D341Med (cell line): ENCODE results near the gene NFATC2.
"Not testable (repeated sequence)": the region's sequence is repeated elsewhere in the genome, so short reads cannot be mapped to it uniquely, and the experiment has no call there.

Source experiments
- DNase-seq: peaks from one replicate; pipeline ENCODE4 v3.0.0; 2012; ENCODE audit warnings: low spot score

The NFATC2 gene

DNA sequence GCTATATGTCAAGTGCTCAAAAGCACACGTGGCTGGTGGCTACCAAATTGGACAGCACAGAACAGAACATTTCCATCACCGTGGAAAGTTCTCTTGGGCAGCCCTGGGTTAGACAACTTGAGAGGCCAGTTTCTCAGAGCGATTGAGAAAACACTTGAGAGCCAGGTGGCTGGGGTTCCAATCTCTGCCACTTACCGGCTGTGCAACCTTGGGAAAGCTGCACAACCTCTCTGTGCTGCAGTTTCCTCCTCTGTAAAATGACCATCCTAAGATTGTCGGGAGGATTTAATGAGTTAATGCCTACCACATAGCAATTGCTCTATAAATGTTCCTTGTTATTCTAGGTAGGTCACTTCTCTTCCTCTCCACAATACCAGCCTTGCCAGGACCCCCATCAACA lies 25.1 kb upstream of the NFATC2 start:
- no peak for DNase-seq

DNA sequence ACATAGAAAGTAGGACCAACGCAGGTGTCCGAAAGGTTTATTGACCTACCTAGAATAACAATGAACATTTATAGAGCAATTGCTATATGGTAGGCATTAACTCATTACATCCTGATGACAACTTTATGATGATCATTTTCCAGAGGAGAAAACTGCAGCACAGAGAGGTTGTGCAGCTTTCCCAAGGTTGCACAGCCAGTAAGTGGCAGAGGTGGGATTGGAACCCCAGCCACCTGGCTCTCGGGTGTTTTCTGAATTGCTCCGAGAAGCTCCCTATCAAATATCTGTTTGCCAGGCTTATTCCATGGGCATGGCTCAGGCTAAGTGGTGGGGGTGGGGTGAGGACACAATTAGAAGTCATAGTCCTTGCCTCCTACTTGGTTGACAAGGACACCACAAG lies 24.1 kb upstream of the NFATC2 start:
- no peak for DNase-seq

DNA sequence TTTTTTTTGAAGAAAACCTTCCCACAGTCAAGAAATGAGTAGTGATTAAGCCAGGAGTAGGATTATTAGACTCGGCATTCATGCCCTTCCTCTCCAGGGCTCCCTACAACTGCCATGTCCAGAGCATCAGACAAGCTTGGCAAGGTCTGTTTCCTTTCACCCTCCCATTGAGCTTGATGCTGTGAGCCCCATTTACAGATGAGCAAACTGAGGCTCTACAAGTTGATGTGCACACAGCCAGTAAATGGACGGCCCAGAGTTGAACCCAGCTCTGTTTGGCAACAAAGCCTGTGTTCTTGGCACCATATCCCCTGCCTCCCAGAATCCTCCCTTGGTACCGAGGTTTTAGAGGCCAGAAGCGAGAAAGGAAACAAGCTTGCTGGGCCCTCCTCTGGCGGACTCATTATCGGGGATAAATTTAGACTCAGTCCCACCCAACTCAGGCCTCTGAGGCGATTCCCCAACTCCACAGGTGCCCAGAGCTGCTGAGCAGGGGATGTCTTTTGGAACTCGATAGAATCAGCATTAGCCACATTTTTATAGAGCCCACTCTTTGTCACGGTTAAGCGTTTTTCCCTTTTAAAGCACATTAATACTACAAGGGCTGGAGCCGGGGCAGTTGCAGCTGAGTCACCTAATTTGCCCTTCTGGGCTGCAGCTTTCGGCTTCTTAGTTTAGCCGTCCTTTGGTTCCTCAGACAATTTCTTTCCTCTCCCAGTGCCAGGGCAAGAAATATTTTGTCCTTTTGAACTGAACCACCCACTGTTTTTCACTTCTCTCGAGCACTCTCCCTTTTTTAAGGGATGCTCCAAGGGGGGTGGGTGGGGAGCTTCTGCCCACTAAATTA lies 23.0 kb upstream of the NFATC2 start:
- DNase-seq, result no peak

DNA sequence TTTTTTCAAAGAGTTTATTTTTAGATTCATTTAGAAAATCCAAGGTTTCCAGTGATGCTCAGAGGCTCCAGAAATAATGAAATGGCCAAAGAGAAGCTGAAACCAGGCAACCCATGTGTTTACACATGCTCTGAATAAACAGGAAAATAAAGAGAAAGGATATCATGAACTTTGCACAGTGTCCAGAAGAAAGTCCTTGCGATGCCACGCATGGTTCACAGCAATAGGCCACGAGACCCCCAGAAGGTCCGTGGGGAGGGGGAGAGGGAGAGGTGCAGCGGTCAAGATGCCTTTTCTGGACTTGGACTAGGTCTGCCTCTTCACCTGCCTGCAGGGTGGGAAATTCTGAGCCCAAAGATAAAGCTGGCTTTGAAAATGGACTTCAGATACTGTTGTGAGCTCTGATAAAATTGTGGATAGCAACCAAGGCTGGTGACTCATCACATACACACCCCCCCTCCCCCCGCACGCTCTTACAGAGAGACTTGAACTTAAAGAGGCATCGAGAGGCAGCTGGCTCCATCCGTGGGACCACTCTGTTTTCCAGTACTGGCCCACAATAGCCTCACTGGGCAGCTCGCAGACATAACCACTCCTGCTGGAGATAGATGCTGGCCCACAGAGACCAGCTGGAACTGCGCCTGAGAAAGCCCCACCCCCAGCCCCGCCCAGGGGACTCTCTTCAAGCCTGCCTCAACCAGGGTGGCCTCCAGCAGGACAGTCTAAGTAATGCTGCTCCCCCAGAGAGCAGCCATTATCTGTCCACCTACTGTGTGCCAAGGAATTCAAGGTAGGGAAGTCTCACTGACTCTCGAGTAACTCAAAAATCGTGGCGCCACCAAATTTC lies 21.2 kb upstream of the NFATC2 start:
- DNase-seq, result no peak

DNA sequence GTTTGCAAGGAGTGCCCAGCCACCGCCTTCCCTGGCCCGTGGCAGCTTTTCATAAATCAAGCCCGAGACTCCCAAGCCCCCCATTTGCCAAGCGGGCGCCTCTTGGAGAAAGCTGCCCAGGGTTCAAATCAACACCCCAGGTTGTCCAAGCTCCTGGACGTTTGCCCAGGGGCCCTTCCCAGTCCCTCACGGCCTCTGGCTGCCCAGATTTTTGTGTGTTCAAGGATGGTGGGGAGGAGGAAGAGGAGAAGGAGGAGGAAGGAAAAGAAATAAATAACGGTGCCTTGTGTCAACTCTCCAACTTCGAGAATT lies 20.6 kb upstream of the NFATC2 start:
- DNase-seq, result no peak

DNA sequence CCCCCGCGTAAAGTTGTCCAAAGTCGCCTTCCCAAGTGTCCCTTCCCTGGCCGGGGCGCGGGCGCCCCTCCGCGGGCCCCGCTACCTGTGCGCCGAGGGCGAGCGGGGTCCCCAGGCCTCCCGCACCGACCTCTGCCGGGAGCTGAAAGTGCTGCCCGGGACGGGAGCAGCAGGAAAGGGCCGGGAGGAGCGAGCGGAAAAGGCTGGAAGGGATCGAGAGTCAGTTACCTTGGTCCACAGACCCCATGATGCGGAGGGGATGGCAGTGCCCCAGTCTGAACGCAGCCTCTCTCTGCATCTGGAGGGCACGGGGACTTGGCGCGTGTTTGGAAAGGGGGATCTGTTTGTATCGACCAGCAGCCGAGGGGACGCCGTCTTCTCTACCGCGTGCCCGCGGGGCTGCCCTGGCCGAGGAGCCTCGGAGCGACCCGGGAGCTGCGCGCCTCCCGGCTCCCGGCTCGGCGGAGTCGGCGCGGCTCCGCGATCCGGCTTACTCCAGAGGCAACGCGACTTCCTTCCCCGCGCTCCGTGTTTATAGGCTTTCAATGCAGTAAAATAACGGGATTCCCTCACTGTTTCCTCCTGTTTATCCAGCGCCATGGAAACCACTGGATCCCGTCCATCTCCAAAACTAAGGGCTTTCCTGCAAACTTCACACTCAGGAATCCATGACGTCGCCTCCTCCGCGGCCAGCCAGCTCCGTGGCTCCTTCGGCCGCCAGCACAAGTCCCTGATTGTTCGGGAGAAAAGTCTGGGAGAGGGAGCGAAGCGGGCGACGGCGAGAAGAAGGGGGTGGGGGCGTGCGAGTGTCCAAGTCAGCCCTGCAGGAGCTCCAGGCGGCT lies 20.0 kb upstream of the NFATC2 start:
- DNase-seq, result peak; percentile 70

DNA sequence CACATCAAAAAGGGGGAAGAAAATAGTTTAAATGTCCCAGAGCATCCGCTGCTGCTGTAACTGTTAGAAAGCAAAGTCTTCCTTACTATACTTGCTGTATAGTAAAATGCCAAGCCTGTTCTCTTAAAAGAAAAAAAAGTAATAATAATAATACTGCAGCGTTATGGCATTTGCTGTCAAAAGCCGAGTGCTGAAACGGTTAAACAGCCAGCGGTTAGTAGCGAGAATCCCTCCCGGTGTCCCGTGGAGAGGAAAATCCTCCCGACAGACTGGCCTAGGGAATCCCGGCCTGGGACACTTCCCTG lies 19.5 kb upstream of the NFATC2 start:
- no peak for DNase-seq

DNA sequence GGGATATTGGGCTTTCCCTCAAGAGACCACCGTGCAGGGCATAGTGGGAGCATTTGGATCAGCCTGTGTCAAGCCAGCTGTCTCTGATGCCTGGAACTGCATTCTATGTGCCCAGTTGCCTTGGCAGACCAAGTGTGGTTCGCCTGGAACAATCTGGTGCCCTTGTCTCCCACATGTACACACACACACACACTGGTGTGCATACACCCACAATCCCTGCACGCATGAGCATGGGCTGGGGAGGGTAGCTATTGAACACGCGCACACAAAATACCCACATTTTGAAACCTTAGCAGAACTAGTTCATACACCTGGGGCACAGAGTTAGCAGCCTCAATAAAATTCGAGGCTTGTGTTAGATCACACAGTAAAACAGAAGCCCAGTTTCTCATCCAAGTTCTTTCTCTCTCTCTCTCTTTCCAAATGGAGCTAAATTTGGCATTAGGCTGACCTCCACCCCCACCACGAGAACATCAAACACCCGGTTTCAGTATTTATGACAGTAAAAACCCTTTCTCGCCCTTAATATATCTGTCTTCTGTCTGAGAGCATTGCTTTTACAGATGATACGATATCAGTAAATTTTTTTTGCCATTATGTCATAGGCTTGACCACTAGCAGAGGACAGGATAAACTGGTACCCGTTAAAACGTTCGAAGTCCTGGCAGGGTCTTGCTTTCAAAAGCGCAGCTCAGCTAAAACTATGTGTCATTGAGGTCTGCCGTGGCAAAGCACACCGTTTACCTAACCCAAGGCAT lies 18.2 kb upstream of the NFATC2 start:
- no peak for DNase-seq

DNA sequence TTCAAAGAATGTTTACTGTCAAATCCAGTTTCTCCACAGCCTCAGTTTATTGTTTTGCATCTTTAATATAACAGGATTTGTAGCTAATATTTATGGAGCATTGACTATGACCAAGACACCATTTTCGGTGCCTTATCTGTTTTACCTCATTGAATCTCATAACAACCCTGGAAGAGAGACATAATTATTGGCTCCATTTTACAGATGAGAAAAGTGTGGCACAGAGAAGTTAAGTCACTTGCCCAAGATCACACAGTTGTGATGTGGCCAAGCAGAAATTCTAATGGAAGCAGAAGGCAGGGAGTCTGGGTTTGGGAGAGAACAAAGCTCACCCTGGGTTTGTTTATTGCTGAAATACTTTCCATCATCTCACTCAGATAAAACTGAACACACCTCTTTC lies 17.5 kb upstream of the NFATC2 start:
- no peak for DNase-seq

DNA sequence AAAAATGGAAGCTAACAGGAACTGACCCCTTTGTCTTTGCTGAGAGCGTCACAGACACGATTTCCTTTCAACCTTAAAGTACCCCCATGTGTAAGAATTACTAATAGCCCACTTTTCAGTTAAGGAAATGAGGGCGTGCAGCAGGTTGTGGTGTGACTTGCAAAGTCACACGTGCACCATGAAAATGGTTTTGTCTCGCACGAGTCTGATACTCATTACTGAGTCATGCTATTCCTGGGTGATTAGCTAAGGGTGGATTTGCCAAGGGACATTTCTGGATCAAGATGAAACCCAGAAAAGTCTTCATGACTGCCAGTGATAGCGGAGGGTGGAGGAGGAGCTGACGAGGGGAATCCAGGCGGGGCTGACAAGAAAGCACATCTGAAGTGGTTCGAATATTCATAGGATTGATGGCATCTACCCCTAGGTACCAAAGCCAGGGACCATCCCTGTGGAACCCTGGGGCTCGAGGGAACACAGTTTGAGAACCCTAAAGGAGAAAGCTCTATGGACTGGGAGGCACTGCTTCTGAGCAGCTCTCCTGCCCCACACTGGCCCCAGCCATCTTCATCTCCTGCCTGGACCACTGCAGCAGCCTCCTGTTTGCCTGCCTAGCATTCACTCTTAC lies 12.1 kb upstream of the NFATC2 start:
- DNase-seq, result no peak

DNA sequence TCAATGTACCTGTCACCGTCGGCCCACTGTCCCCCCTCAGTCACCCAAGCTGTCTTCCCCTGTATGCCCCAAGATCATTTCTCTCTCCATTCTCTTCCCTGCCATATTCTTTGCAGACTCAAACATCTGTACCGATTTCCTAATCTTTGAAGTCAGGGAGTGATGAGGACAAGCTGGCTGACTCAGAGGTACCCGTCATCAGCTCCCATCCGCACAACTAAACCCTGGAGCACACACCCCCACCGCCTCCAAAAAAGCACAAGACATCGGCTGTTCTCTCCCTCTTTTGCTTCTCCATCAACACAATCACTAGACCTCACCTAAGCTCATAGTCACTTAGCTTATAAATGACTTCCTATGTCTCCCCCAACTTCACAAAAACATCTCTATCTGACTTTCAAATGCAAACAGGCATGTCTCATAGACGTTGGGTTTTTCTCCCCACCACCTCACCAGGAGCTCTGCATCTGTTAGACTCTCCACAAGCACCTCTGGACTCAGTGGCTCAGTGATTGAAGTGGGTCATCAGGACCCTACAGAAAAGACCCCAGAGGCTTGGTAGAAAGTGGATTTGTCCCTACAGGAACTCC lies 11.5 kb upstream of the NFATC2 start:
- DNase-seq, result no peak

DNA sequence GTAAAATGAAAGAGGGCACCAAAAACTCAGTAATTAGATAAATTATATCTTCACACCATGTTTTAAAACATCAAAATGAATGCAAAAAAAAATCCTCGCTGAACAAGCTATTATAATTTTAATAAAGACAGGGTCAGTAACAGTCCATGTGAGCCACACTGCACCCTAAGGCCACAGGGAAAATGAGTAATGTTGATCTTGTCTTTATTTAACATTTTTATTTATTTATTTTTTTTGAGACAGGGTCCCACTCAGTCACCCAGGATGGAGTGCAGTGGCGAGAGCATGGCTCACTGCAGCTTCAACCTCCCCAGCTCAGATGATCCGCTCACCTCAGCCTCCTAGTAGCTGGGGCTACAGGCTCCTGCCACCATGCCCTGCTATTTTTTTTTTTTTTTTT lies 8.7 kb upstream of the NFATC2 start:
- DNase-seq, result no peak

DNA sequence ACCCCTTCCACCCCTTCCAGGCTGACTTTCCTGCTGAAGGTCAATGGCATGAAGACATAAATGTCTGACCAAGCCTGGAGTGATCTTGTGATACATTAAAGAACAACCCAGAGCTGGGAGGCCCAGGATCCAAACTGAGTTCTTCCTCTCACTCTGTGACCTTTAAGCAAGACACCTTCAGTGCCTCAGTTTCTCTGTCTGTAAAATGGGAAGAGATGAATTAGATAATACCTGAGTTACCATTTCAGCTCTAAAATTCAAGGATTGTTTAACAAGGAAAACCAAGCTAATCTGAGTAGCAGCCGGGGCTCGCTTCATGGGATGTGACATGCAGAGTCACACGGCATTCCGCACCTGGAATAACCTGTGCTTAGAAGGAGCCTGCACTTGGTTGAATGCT lies 7.0 kb upstream of the NFATC2 start:
- no peak for DNase-seq

DNA sequence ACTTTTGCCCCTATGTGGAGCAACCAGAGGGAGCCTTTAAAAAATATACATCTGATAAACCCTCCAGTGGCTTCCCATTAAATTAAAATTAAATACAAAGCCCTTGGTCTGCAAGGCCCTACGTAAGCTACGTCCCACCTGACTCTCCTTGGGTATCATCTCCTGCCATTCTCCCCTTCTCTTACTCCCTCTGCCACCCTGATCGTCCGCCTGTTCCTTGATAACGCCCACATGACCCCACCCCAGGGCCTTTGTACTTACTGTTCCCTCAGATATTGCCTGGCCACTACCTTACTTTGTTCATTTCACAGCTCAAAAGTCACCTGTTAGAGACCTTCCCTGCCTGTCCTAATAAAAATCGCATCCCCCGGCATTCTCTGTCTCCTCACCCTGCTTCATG lies 5.4 kb upstream of the NFATC2 start:
- no peak for DNase-seq

DNA sequence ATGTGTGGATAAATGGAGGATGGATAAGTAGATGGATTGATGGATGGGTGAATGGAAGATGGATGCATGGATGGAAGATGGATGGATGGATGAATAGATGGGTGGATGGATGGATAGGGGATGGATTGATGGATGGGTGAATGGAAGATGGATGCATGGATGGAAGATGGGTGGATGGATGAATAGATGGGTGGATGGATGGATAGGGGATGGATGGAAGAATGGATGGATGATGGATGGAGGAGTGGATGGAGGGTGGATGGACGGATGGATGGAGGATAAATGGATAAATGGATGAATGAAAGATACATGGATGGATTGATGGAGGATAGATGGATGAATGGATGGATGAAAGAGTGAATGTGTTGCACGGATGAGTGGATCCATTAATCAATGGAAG lies 3.0 kb upstream of the NFATC2 start:
- DNase-seq, result no peak

DNA sequence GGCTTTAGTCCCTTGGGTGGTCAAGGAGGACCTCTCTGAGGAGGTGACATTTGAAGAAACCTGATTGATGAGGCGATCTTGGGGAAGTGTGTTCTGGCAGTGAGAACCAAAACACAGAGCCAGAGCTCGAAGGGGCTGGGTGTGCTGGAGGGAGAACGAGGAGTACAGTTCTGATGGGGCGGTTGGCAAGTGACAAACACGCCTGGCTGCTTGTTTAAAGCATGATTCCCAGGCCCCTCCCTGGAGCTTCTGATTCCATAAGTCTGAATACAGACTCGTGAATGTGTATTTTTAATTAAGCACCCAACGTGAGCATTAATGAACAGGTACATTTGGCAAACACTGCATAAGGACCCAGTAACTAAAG lies 886 bp upstream of the NFATC2 start:
- DNase-seq, result no peak

DNA sequence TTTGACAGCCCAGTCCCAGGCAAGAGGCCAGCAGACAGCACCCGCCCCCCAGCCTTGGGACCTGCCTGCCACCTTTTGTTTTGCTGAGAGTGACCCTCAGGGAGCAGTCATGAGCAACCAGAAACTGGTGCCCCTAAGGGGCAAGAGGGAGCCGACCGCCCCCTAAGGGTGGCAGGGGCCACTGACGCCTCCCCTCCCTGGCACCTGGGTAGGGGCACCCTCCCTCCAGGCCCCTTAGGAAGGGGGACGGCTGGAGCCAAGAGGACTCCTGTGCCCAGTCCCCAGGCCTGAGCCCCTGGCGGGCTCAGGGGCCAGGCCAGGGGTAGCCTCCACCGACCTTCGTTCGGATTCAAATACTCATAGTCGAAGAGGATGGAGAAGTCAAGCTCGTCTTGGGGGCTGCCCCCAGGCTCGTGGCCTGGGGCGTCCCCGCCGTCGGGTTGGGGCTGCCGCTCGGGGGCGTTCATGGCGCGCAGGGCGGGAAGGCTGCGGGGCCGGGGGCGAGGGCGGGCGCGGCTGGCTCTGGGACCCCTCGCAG lies 417 bp downstream of the NFATC2 start:
- DNase-seq, result no peak

DNA sequence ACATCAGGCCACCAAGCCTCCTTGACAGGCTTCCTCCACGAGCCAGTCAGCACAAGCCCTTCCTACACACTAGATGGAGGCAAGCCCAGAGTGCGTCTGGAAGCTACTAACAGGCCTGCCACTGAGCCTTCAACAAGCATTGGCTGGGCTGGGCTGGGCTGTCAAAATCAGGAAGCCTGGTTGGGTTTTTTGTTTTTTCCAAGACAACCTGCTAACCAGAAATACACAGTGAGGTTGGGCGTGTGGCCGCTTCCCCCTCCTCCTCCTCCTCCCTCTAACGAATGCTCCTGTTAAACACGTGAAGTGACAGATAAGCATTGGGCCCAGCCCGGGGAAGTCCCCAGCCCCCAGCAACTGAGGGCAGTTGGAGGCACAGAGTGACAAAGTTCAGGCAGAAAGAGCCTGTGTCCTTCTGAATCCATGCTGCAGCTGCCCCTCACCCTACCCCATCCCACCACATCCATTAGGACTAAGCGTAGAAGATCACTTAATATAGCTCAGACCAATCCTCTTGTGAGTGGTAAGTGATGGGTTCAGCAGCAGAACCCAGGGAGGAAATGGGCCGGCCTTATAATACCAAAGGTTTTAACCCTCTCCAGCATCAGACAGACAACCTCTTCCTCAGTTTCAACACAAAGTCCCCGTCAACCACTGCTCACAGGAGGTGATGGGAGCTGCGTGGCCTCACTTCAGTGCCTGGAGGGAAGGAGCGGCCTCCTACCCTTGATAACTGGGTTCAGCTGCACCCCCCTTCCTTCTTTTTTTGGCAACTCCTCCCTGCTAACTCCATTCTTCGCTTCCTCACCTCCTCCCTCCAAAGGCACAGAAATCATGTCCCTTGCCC lies 1.1 kb downstream of the NFATC2 start:
- no peak for DNase-seq

DNA sequence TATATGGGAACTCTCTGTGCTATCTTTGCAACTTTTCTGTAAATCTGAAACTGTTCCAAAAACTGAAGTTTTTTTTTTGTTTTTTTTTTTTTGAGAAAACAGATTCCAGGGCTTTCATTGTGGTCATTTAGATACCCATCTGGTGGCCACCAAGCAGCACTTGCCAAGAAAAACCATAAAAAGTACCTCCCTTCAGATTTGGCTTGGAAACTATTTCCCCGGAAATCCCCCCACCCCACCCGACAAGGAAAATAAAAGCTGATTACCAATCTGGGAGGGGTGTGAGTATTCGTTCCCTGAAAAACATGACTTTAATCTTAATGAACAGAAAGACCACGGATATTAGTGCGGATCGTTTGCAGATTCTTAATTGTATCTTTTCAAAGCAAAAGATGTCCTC lies 1.9 kb downstream of the NFATC2 start:
- no peak for DNase-seq

DNA sequence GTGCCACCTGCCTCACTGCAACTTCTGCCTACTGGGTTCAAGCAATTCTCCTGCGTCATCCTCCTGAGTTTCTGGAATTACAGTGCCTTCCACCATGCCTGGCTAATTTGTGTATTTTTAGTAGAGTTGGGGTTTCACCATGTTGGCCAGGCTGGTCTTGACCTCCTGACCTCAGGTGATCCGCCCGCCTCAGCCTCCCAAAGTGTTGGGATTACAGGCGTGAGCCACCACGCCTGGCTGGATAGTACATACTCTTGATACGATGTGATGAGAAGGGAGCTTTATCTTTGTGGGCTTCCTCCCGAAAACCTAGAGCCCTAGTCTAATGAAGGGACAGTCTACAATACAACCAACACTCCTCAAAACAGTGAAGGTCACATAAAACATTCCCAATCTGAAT lies 2.4 kb downstream of the NFATC2 start:
- DNase-seq, result not testable (repeated sequence)
